GM12801 (cell line): Measurements from ENCODE around the gene FMN1.

ENCODE experiments used
- TF ChIP-seq, protein P1 (sequence below): IDR thresholded peaks from one replicate; pipeline ENCODE4 v1.5.1; 2011; ENCODE audit warnings: control low read depth; ENCODE audit not compliant: insufficient read length; ENCODE audit errors: extremely low read depth

Gene FMN1

DNA sequence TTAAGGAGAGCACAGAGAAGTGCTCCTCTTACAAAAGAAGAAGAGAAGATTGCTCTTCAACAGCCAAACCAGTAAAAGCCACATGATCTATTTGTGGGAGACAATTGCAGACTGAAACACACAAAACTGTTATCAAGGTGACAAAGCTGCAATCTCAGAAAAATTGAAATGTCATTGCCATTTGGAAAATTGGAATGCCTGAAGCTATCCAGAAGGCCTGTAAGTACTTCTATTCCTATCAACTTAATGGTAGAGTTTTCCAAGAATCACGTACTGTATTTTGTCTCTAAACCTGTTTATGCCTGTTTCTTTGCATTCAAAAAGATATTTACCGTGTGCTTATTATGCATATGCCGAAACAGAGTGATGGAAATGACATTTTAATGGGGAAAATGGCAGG lies 272.0 kb downstream of the FMN1 start:
- TF ChIP-seq, protein P1, sequence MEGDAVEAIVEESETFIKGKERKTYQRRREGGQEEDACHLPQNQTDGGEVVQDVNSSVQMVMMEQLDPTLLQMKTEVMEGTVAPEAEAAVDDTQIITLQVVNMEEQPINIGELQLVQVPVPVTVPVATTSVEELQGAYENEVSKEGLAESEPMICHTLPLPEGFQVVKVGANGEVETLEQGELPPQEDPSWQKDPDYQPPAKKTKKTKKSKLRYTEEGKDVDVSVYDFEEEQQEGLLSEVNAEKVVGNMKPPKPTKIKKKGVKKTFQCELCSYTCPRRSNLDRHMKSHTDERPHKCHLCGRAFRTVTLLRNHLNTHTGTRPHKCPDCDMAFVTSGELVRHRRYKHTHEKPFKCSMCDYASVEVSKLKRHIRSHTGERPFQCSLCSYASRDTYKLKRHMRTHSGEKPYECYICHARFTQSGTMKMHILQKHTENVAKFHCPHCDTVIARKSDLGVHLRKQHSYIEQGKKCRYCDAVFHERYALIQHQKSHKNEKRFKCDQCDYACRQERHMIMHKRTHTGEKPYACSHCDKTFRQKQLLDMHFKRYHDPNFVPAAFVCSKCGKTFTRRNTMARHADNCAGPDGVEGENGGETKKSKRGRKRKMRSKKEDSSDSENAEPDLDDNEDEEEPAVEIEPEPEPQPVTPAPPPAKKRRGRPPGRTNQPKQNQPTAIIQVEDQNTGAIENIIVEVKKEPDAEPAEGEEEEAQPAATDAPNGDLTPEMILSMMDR: no peak

DNA sequence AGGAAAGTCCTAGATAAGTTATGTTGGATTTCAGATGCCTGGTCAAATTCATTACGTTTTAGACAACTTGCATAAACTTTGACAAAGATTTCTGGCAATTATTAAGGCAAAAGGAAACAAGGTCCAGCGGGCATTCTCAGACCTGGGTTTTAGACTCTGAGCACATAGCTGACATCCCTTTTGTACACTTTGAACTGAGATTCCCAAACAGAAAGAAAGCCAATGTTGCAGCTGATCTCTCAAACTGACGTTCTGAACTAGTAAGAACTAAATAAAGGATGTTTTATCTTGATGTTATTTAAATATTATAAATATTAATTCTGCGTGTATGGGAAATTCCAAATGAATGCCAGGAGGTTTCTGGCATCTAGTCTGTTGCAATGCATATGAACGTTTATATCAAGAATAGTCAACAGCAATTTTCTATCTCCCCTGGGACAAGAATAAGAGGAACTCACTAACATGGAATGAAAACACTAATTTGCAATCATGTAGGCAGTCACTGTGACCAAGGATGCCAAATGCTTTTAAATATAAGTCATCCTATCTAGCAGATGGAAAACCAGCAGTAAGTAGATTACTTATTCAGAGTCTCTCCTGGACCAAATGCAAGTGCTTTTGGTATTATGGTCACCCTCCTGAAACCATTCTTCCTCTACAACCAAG lies 274.6 kb downstream of the FMN1 start:
- TF ChIP-seq, protein P1: no peak

DNA sequence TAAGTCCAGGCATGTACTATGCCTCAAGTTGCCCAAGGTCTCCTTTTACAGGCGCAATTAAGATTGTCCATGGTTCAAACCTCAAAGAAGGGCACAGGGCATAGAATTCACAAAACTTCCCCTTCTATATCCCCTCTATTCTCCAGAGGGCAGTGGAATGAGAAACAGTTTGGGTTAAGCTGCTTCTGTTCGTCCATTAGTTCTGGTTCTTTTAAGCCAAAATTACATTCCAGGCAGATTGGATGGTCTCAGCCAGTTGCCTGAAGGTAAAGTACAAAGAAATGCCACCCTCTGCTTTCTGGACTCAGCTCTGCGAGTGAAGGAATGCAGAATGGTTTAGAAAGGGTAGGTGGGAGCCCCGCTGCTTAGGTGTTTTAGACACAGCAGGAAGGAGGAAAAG lies 276.0 kb downstream of the FMN1 start:
- TF ChIP-seq, protein P1: no peak

DNA sequence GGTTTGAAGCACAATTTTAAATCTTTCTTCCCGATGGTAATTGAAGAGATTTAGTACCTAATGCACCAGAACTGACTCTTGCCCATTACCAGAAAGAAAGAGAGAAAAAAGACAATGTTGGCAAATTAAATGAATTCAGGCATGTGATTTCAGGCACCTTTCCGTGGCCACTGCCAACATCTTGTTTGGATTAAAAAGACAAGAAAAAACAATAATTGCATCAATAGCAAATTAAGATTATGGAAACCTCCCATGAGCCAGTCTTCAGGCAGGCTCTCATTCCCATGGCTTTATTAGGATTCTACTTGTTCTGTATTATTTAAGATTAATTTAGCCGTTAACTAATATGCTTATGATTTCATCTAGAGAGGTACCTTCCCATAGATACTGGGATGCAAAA lies 283.7 kb downstream of the FMN1 start:
- TF ChIP-seq, protein P1: no peak

DNA sequence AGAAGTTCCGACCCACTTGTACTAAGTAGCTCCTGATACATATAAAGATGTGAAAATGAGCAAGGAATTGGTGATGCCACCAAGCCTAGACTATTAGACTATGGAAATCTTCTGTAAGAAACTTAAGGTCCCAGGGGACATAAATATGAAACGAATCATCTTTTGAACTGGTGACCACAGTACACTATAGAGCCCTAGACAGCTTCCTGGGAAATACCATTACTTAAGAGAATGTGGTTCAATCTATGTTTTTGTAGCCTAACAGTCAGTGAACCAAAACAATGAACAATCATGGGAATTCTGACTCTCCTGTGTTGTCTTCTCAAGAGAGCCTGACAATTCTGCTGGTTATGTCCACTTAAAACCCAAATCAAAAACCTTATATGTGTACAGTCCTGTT lies 285.1 kb downstream of the FMN1 start:
- TF ChIP-seq, protein P1: no peak

DNA sequence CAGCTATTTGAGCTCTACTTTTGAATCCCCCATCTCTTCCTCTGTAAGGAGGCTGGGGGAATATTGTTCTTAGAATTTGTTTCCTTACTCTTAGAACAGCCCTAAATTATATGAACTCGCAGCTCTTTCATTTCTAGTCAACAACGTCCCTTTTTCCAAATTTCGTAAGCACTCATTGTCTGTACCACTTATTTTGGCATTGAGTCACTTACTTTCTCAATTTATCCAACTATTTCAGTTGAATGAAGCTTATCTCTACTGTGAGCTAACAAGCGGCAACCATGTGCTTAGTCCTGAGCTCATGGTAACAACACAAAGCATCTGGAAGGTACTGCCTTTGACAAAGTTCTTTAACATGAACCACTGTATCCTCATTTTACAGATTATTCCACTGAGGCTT lies 285.6 kb downstream of the FMN1 start:
- TF ChIP-seq, protein P1: no peak

DNA sequence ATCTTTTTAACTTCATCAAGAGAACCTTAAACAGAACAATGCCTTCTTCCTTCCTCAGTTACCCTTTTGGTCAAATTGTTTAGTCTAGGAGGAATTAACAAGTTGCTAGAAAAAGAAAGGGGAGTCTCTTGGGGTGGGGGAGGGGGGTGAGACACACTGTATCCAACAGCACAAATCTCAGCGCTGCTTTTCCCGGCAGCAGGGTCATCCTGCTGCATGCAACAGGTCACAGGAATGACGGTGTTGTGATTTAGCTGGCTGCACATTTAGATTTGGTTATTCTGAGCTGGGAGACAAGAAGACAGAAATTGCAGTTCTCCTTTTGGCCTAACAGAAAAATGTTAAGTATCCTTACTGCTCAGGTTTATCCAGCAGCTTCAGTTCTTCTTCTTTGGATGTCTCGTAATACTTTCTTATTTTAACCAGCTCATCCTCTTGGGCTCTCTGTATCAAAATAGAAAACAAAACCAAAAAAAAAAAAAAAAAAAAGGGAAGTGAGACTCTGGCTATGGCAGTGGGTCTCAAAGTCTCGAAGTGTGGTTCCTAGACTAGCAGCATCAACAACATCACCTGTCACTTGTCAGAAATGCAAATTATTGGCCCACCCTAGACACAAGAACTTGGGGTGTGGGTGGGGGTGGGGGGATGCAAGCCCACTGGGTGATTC lies 286.2 kb downstream of the FMN1 start:
- TF ChIP-seq, protein P1: no peak
